ENCODE data around the gene FOXE3. TPM values are rescaled to one million over a fixed set of nuclear protein-coding genes. Genes with fewer than 3 reads are reported as not detected.

FOXE3 gene
- total and polyA plus RNA-seq, 9 of the 15 experiments (the other 6 are each of a cell fraction or from before 2014, with no cell fraction given): not detected

DNA sequence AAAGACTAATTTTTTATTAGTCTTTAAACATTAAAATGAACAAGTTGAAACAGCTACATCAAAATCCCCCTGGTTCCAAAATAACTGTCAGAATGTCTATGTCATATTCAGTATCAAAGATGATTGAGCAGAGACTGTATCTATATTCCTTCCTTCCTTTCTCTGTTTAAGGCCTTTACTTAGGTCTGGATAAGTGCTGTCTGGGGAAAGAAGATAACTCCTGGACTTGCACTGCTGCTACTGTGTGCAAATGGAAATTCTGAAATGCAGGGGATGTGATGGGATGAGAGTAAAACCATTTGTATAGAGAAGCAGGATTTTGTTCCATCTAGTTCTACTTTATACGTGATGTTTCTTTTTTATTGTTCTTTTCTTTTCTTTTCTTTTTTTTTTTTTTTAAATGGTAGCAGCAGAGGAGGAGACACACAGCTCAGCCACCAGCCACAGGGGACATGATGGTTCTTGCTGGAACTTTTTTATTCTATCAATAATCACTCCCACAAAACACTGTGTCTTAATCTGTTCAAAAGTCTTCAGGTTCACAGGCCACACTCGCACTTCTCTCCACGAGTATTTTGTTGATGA is 33.6 kb upstream of the FOXE3 start (continued):
- TF ChIP-seq, protein P1, sequence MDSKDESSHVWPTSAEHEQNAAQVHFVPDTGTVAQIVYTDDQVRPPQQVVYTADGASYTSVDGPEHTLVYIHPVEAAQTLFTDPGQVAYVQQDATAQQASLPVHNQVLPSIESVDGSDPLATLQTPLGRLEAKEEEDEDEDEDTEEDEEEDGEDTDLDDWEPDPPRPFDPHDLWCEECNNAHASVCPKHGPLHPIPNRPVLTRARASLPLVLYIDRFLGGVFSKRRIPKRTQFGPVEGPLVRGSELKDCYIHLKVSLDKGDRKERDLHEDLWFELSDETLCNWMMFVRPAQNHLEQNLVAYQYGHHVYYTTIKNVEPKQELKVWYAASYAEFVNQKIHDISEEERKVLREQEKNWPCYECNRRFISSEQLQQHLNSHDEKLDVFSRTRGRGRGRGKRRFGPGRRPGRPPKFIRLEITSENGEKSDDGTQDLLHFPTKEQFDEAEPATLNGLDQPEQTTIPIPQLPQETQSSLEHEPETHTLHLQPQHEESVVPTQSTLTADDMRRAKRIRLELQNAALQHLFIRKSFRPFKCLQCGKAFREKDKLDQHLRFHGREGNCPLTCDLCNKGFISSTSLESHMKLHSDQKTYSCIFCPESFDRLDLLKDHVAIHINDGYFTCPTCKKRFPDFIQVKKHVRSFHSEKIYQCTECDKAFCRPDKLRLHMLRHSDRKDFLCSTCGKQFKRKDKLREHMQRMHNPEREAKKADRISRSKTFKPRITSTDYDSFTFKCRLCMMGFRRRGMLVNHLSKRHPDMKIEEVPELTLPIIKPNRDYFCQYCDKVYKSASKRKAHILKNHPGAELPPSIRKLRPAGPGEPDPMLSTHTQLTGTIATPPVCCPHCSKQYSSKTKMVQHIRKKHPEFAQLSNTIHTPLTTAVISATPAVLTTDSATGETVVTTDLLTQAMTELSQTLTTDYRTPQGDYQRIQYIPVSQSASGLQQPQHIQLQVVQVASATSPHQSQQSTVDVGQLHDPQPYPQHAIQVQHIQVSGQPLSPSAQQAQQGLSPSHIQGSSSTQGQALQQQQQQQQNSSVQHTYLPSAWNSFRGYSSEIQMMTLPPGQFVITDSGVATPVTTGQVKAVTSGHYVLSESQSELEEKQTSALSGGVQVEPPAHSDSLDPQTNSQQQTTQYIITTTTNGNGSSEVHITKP (IDR thresholded peaks at IDR 0.05; ENCODE audit: partially characterized antibody): peak; percentile 8
- TF ChIP-seq ETV6 (IDR thresholded peaks at IDR 0.05; ENCODE audit: borderline replicate concordance in 1 of 2, low read depth in 2 of 2, low read length in 1 of 2) (no peak), ETV6 (CRISPR knock-in tag; IDR thresholded peaks at IDR 0.05; ENCODE audit: borderline replicate concordance) (no peak), ZNF146 (CRISPR knock-in tag; IDR thresholded peaks at IDR 0.05; ENCODE audit: unreplicated experiment) (no peak), GABPA (tag; conservative IDR thresholded peaks at IDR 0.05; ENCODE audit: low read depth) (no peak), TEAD4 (IDR thresholded peaks at IDR 0.05; ENCODE audit: low read length) (peak; percentile 69), TEAD4 (CRISPR knock-in tag; IDR thresholded peaks at IDR 0.05; ENCODE audit: borderline replicate concordance) (no peak), MTA2 (IDR thresholded peaks at IDR 0.05; ENCODE audit: low read depth) (peak; percentile 63; the same call in 1 of the 2 replicates), HIVEP1 (CRISPR knock-in tag; IDR thresholded peaks at IDR 0.05) (no peak)
- TF ChIP-seq, protein P2, sequence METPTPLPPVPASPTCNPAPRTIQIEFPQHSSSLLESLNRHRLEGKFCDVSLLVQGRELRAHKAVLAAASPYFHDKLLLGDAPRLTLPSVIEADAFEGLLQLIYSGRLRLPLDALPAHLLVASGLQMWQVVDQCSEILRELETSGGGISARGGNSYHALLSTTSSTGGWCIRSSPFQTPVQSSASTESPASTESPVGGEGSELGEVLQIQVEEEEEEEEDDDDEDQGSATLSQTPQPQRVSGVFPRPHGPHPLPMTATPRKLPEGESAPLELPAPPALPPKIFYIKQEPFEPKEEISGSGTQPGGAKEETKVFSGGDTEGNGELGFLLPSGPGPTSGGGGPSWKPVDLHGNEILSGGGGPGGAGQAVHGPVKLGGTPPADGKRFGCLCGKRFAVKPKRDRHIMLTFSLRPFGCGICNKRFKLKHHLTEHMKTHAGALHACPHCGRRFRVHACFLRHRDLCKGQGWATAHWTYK (CRISPR knock-in tag; IDR thresholded peaks at IDR 0.05): no peak
- TF ChIP-seq, protein P3, sequence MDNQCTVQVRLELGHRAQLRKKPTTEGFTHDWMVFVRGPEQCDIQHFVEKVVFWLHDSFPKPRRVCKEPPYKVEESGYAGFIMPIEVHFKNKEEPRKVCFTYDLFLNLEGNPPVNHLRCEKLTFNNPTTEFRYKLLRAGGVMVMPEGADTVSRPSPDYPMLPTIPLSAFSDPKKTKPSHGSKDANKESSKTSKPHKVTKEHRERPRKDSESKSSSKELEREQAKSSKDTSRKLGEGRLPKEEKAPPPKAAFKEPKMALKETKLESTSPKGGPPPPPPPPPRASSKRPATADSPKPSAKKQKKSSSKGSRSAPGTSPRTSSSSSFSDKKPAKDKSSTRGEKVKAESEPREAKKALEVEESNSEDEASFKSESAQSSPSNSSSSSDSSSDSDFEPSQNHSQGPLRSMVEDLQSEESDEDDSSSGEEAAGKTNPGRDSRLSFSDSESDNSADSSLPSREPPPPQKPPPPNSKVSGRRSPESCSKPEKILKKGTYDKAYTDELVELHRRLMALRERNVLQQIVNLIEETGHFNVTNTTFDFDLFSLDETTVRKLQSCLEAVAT (IDR thresholded peaks at IDR 0.05): no peak

Measured in K562 (cell line).